Hematopoietic multipotent progenitor cell (in vitro differentiated cells): ENCODE measurements around the gene SEMA6D. TPM values are rescaled to one million over a fixed set of nuclear protein-coding genes. Genes with fewer than 3 reads are reported as not detected.

Experiments used
- DNase-seq, 3 donors: peaks; one replicate each; pipeline ENCODE4 v3.0.0-alpha.2; 2011 to 2015; ENCODE audit warnings: low read depth in 2 of 3, low spot score in 2 of 3
- total RNA-seq: library from RNA; depleted of rRNA; stranded (reverse); fragments of >200 nt; gene quantifications from one replicate; pipeline ENCODE4 v1.2.3, GENCODE V29; 2012

SEMA6D gene
- total RNA-seq, 1 donor = under 0.01 TPM

GRCh38 chr15:47780971-47781370, 63.7 kb downstream of the SEMA6D start:
- no peak for DNase-seq

GRCh38 chr15:47781527-47781926, 64.2 kb downstream of the SEMA6D start:
- no peak for DNase-seq

GRCh38 chr15:47784820-47785219, 67.5 kb downstream of the SEMA6D start:
- no peak for DNase-seq

- no peak for DNase-seq
Observed at GRCh38 chr15:47786371-47786770, 69.1 kb downstream of the SEMA6D start.

GRCh38 chr15:47787875-47788274, 70.6 kb downstream of the SEMA6D start:
- no peak for DNase-seq

- DNase-seq = no peak
Observed at GRCh38 chr15:47788685-47789084, 71.4 kb downstream of the SEMA6D start.

GRCh38 chr15:47791161-47791560, 73.9 kb downstream of the SEMA6D start:
- no peak for DNase-seq

GRCh38 chr15:47792231-47792630, 74.9 kb downstream of the SEMA6D start:
- DNase-seq = no peak

GRCh38 chr15:47794252-47794914, 77.1 kb downstream of the SEMA6D start:
- no peak for DNase-seq

GRCh38 chr15:47795864-47796263, 78.6 kb downstream of the SEMA6D start:
- DNase-seq = no peak

- DNase-seq = no peak
Observed at GRCh38 chr15:47796339-47796738, 79.0 kb downstream of the SEMA6D start.

GRCh38 chr15:47796830-47797229, 79.5 kb downstream of the SEMA6D start:
- DNase-seq = no peak

- DNase-seq = no peak
Observed at GRCh38 chr15:47801522-47801921, 84.2 kb downstream of the SEMA6D start.

- DNase-seq = no peak
Observed at GRCh38 chr15:47802216-47802615, 84.9 kb downstream of the SEMA6D start.

- DNase-seq = no peak
Observed at GRCh38 chr15:47803767-47804166, 86.5 kb downstream of the SEMA6D start.

- DNase-seq = no peak
Observed at GRCh38 chr15:47804733-47805132, 87.4 kb downstream of the SEMA6D start.

GRCh38 chr15:47806008-47806407, 88.7 kb downstream of the SEMA6D start:
- DNase-seq = no peak

- no peak for DNase-seq
Observed at GRCh38 chr15:47811172-47811571, 93.9 kb downstream of the SEMA6D start.

- no peak for DNase-seq
Observed at GRCh38 chr15:47812470-47812999, 95.2 kb downstream of the SEMA6D start.

GRCh38 chr15:47813748-47814384, 96.6 kb downstream of the SEMA6D start:
- DNase-seq = peak in 2 of 3 donors; percentile 1 to 51

GRCh38 chr15:47814620-47815019, 97.3 kb downstream of the SEMA6D start:
- no peak for DNase-seq

GRCh38 chr15:47817969-47818548, 100.8 kb downstream of the SEMA6D start:
- no peak for DNase-seq
